IMR-90 (cell line): Measurements from ENCODE around the gene GAMT. TPM values are rescaled to one million over a fixed set of nuclear protein-coding genes. Genes with fewer than 3 reads are reported as not detected.

Source experiments
- ATAC-seq: fragments of 200-7000 bp; cut with Tn5 transposase; 2 replicates; pipeline ENCODE4 v1.9.1; 2020; ENCODE audit warnings: low read depth, mild to moderate bottlenecking, moderate library complexity
- BruUV-seq: library from RNA; stranded (reverse); fragments of 400-500 nt; replicated peaks from 2 replicates; lab custom pipeline; 2021; lab: Mats Ljungman, UMichigan
- CTCF ChIA-PET: fragments of 300-600 bp; formaldehyde crosslinking; extraction: SDS; loops from one replicate; lab custom pipeline; 2021; ENCODE audit warnings: antibody characterized with exemption; lab: Yijun Ruan, JAX
- POLR2A ChIA-PET: fragments of 300-600 bp; sonication (Branson Sonifier 250); formaldehyde crosslinking; loops from one replicate; lab custom pipeline; 2022; ENCODE audit warnings: antibody characterized with exemption; ENCODE audit not compliant: unreplicated experiment; lab: Charles Lee
- DNase-seq: peaks from one replicate; pipeline ENCODE4 v3.0.0; 2013
- H2AFZ ChIP-seq: replicated peaks from 2 replicates; pipeline ENCODE3; 2013; ENCODE audit warnings: low read length, mild to moderate bottlenecking; ENCODE audit not compliant: poor library complexity
- H2AK5ac ChIP-seq: 2 replicates; pipeline ENCODE4 v1.6.1; 2013; ENCODE audit warnings: low read depth, low read length, inconsistent platforms
- H2AK9ac ChIP-seq: replicated peaks from 2 replicates; pipeline ENCODE3; 2013; ENCODE audit warnings: mild to moderate bottlenecking, low read depth, low read length, moderate library complexity; ENCODE audit not compliant: poor library complexity
- H2BK120ac ChIP-seq: 2 replicates; pipeline ENCODE4 v1.6.1; 2013; ENCODE audit warnings: low read depth, low read length, inconsistent platforms
- H2BK15ac ChIP-seq: 3 replicates; pipeline ENCODE4 v1.6.1; 2013; ENCODE audit warnings: low read depth, low read length, inconsistent platforms
- H2BK20ac ChIP-seq: 2 replicates; pipeline ENCODE4 v1.6.1; 2013; ENCODE audit warnings: low read depth, mild to moderate bottlenecking, inconsistent platforms, low read length, moderate library complexity
- H2BK5ac ChIP-seq: 2 replicates; pipeline ENCODE4 v1.6.1; 2013; ENCODE audit warnings: mild to moderate bottlenecking, low read depth, low read length, inconsistent platforms; ENCODE audit not compliant: poor library complexity, severe bottlenecking
- H3K14ac ChIP-seq: replicated peaks from 2 replicates; pipeline ENCODE4 v1.6.1; 2013; ENCODE audit warnings: low read depth, low read length, inconsistent platforms
- H3K18ac ChIP-seq: 2 replicates; pipeline ENCODE4 v1.6.1; 2013; ENCODE audit warnings: low read depth, low read length, control low read depth
- H3K23ac ChIP-seq: 2 replicates; pipeline ENCODE4 v1.6.1; 2013; ENCODE audit warnings: low read depth, low read length, inconsistent platforms
- H3K27ac ChIP-seq: 2 replicates; pipeline ENCODE4 v1.5.1; 2013; ENCODE audit warnings: mild to moderate bottlenecking, control low read depth, low read length; ENCODE audit not compliant: insufficient read depth
- H3K27me3 ChIP-seq: 2 replicates; pipeline ENCODE4 v1.6.1; 2013; ENCODE audit warnings: low read length; ENCODE audit not compliant: control insufficient read depth, insufficient read depth
- H3K36me3 ChIP-seq: 2 replicates; pipeline ENCODE4 v1.6.1; 2013; ENCODE audit warnings: low read length, mixed read lengths; ENCODE audit not compliant: control insufficient read depth, insufficient read depth
- H3K4ac ChIP-seq: 2 replicates; pipeline ENCODE4 v1.6.1; 2013; ENCODE audit warnings: low read depth, low read length, inconsistent platforms
- H3K4me1 ChIP-seq: 2 replicates; pipeline ENCODE4 v1.6.1; 2013; ENCODE audit warnings: low read length, mixed read lengths; ENCODE audit not compliant: control insufficient read depth, insufficient read depth
- H3K4me2 ChIP-seq: 2 replicates; pipeline ENCODE4 v1.6.1; 2013; ENCODE audit warnings: low read depth, mild to moderate bottlenecking, control low read depth, low read length, moderate library complexity
- H3K4me3 ChIP-seq: 2 replicates; pipeline ENCODE4 v1.5.1; 2013; ENCODE audit warnings: low read depth, mild to moderate bottlenecking, control low read depth, low read length, moderate library complexity; ENCODE audit not compliant: insufficient read depth
- H3K56ac ChIP-seq: 2 replicates; pipeline ENCODE4 v1.6.1; 2013; ENCODE audit warnings: low read length, inconsistent platforms; ENCODE audit not compliant: insufficient read depth; ENCODE audit errors: extremely low read depth
- H3K79me1 ChIP-seq, 2 experiments: 2 replicates each; pipeline ENCODE4 v1.6.1; 2013; ENCODE audit warnings: low read length in 2 of 2, inconsistent platforms in 1 of 2, low read depth in 1 of 2
- H3K9ac ChIP-seq: 2 replicates; pipeline ENCODE4 v1.6.1; 2013; ENCODE audit warnings: low read depth, low read length, control low read depth
- H3K9me1 ChIP-seq: 2 replicates; pipeline ENCODE4 v1.6.1; 2013; ENCODE audit warnings: low read length, inconsistent platforms; ENCODE audit not compliant: insufficient read depth
- H3K9me3 ChIP-seq: 2 replicates; pipeline ENCODE4 v1.6.1; 2013; ENCODE audit warnings: low read length; ENCODE audit not compliant: control insufficient read depth, insufficient read depth
- H4K20me1 ChIP-seq: 2 replicates; pipeline ENCODE4 v1.6.1; 2013; ENCODE audit warnings: low read length, inconsistent platforms; ENCODE audit not compliant: insufficient read depth
- H4K5ac ChIP-seq: 2 replicates; pipeline ENCODE4 v1.6.1; 2013; ENCODE audit warnings: mild to moderate bottlenecking, low read depth, low read length, control low read depth
- H4K8ac ChIP-seq, 2 experiments: 2 replicates each; pipeline ENCODE4 v1.6.1; 2013; ENCODE audit warnings: low read depth in 2 of 2, low read length in 2 of 2, control low read depth in 1 of 2, inconsistent platforms in 1 of 2
- H4K91ac ChIP-seq: 2 replicates; pipeline ENCODE4 v1.6.1; 2013; ENCODE audit warnings: low read depth, low read length, inconsistent platforms; ENCODE audit not compliant: insufficient read depth
- BHLHE40 ChIP-seq: fragments of 150-350 bp; IDR thresholded peaks from 2 replicates; pipeline ENCODE4 v1.6.1; 2016; ENCODE audit warnings: mild to moderate bottlenecking, low read depth, low read length
- CEBPB ChIP-seq: IDR thresholded peaks from 2 replicates; pipeline ENCODE4 v1.6.1; 2012; ENCODE audit warnings: low read depth, low read length, improper control_type of control experiment
- CHD1 ChIP-seq: IDR thresholded peaks from 2 replicates; pipeline ENCODE4 v1.6.1; 2012; ENCODE audit warnings: low read depth, low read length, improper control_type of control experiment
- CTCF ChIP-seq: conservative IDR thresholded peaks from 2 replicates; pipeline ENCODE4 v1.5.1; 2012; ENCODE audit warnings: mild to moderate bottlenecking, low read depth, low read length, improper control_type of control experiment
- FOS ChIP-seq: fragments of 150-350 bp; IDR thresholded peaks from 2 replicates; pipeline ENCODE4 v1.6.1; 2016; ENCODE audit warnings: low read depth, low read length
- MAFK ChIP-seq: IDR thresholded peaks from 2 replicates; pipeline ENCODE4 v1.6.1; 2012; ENCODE audit warnings: low read depth, low read length, improper control_type of control experiment
- MAZ ChIP-seq: IDR thresholded peaks from 2 replicates; pipeline ENCODE4 v1.6.1; 2012; ENCODE audit warnings: low read depth, mild to moderate bottlenecking, low read length, improper control_type of control experiment, moderate library complexity, borderline replicate concordance
- MXI1 ChIP-seq: IDR thresholded peaks from 2 replicates; pipeline ENCODE4 v1.6.1; 2012; ENCODE audit warnings: low read depth, mild to moderate bottlenecking, low read length, moderate library complexity, borderline replicate concordance
- RAD21 ChIP-seq: IDR thresholded peaks from 2 replicates; pipeline ENCODE4 v1.6.1; 2012; ENCODE audit warnings: low read length, improper control_type of control experiment
- RCOR1 ChIP-seq: IDR thresholded peaks from 2 replicates; pipeline ENCODE4 v1.6.1; 2012; ENCODE audit warnings: mild to moderate bottlenecking, low read length, improper control_type of control experiment; ENCODE audit not compliant: insufficient replicate concordance
- RFX5 ChIP-seq: IDR thresholded peaks from 2 replicates; pipeline ENCODE4 v1.8.0; 2012; ENCODE audit warnings: low read depth, mild to moderate bottlenecking, low read length, moderate library complexity
- SMC3 ChIP-seq: fragments of 150-350 bp; IDR thresholded peaks from 2 replicates; pipeline ENCODE4 v1.6.1; 2016; ENCODE audit warnings: low read depth, mild to moderate bottlenecking, antibody characterized with exemption, low read length, moderate library complexity
- USF2 ChIP-seq: fragments of 150-350 bp; IDR thresholded peaks from 2 replicates; pipeline ENCODE4 v1.6.1; 2017; ENCODE audit warnings: mild to moderate bottlenecking, antibody characterized with exemption, low read length, low read depth
- WGBS, 2 experiments: methylation state at CpG; one replicate each; pipeline versions ENCODE4 v1.1.5 to v1.1.7; 2013; ENCODE audit warnings: missing lambda C conversion rate in 2 of 2; ENCODE audit not compliant: insufficient read length in 1 of 2; ENCODE audit errors: extremely low coverage in 2 of 2; 5-methylcytosine and 5-hydroxymethylcytosine counted together
- dilution Hi-C: fragments of 300-500 bp; cut with HindIII; formaldehyde crosslinking; loops from one replicate; pipeline ENCODE4 v1.14.3; 2018; ENCODE audit warnings: low sequenced_read_pairs; ENCODE audit not compliant: unreplicated experiment
- in situ Hi-C: fragments of 300-500 bp; cut with MboI; formaldehyde crosslinking; loops from 3 replicates; pipeline ENCODE4 v1.14.3; 2019; ENCODE audit warnings: low sequenced_read_pairs, inconsistent platforms, mixed read lengths
- intact Hi-C: fragments of 100-400 bp; cut with micrococcal nuclease; formaldehyde crosslinking; loops from 2 replicates; pipeline ENCODE4 v1.10.0; 2022
- polyA plus RNA-seq, 3 experiments: library from polyadenylated mRNA; depleted of rRNA; stranded (reverse); fragments of >200 nt; gene quantifications; 2 replicates each; pipeline ENCODE4 v1.2.3, GENCODE V29; 2012; ENCODE audit warnings: low replicate concordance in 1 of 3
- total RNA-seq: library from RNA; depleted of rRNA; stranded (reverse); fragments of >200 nt; gene quantifications from 2 replicates; pipeline ENCODE4 v1.2.3, GENCODE V29; 2012
- TF ChIP-seq, protein P1 (sequence below): fragments of 150-350 bp; IDR thresholded peaks from 2 replicates; pipeline ENCODE4 v1.6.1; 2016; ENCODE audit warnings: low read depth, mild to moderate bottlenecking, low read length, moderate library complexity, borderline replicate concordance

Gene GAMT
- total and polyA plus RNA-seq, 2 of the 4 experiments (the other 2 are of a cell fraction) = 22.8 to 51.8 TPM

- ATAC-seq (no peak), DNase-seq (no peak)
- Histone ChIP-seq H3K23ac (no peak overlapping the region), H3K4me1 (peaks cover 19% of the 10 kb centered on the region), H3K4me2 (no peak overlapping the region), H3K36me3 (peaks cover 56% of the 10 kb centered on the region), H2BK20ac (no peak overlapping the region), H4K5ac (no peak overlapping the region), H3K56ac (no peak overlapping the region), H4K8ac (no peak overlapping the region), H3K9me3 (no peaks in the 10 kb centered on the region), H3K79me1 (peaks cover 13 to 76% of the 10 kb centered on the region in 2 experiments; a peak in 3 of 4 replicates), H3K14ac (no peak overlapping the region), H2AFZ (peak overlapping the region; percentile 41), H2AK9ac (peak overlapping the region; percentile 43), H4K91ac (no peak overlapping the region), H2BK5ac (no peak overlapping the region), H2AK5ac (no peak overlapping the region), H3K9me1 (peaks cover 17% of the 10 kb centered on the region), H4K20me1 (peaks cover 89% of the 10 kb centered on the region), H2BK120ac (no peak overlapping the region), H3K18ac (no peak overlapping the region), H3K27ac (no peak overlapping the region), H3K9ac (no peak overlapping the region), H2BK15ac (no peak overlapping the region), H3K4me3 (no peak overlapping the region), H3K27me3 (no peaks in the 10 kb centered on the region), H3K4ac (no peak overlapping the region)
- dilution Hi-C loops (no loop called here), intact Hi-C loops (no loop called here), in situ Hi-C loops (no loop called here)
- ChIA-PET CTCF (no interaction called here), POLR2A (interaction anchor here (0.5 kb wide), 1 partner anchor 154 kb away, joined by 6 read pairs; no protein-coding TSS in a partner anchor)
- BruUV-seq = no TSS peak
- WGBS, 2 experiments = 98% methylated on average over 11 of the region's 21 CpGs; no CpG with 5 or more reads in 1 of the 2 experiments
- TF ChIP-seq, protein P1, sequence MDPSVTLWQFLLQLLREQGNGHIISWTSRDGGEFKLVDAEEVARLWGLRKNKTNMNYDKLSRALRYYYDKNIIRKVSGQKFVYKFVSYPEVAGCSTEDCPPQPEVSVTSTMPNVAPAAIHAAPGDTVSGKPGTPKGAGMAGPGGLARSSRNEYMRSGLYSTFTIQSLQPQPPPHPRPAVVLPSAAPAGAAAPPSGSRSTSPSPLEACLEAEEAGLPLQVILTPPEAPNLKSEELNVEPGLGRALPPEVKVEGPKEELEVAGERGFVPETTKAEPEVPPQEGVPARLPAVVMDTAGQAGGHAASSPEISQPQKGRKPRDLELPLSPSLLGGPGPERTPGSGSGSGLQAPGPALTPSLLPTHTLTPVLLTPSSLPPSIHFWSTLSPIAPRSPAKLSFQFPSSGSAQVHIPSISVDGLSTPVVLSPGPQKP = no peak
- no peak for TF ChIP-seq MXI1
- TF ChIP-seq MAFK = no peak
- no peak for TF ChIP-seq CTCF
- TF ChIP-seq CEBPB = no peak
- TF ChIP-seq BHLHE40 = no peak
- no peak for TF ChIP-seq MAZ
- TF ChIP-seq CHD1 = no peak
- TF ChIP-seq RFX5 = no peak
- TF ChIP-seq RCOR1 = no peak
- TF ChIP-seq RAD21 = no peak
- no peak for TF ChIP-seq FOS
- TF ChIP-seq USF2 = no peak
- no peak for TF ChIP-seq SMC3
Measured at GRCh38 chr19:1418951-1419738, 17.8 kb upstream of the GAMT start.
